Stimulated activated naive CD8-positive, alpha-beta T cell treated with anti-CD3 and anti-CD28 coated beads, Interleukin-15, Interleukin-2, amounts not matched to agents 100 U/mL and 50 U/mL, for 24 hours (primary cell): ENCODE results near the gene JMJD7.

Experiments
- ATAC-seq: fragments of 150-1000 bp; cut with Tn5 transposase; one replicate; pipeline ENCODE4 v1.10.0; 2021
- DNase-seq: peaks from one replicate; pipeline ENCODE4 v3.0.0; 2021

The JMJD7 gene

DNA sequence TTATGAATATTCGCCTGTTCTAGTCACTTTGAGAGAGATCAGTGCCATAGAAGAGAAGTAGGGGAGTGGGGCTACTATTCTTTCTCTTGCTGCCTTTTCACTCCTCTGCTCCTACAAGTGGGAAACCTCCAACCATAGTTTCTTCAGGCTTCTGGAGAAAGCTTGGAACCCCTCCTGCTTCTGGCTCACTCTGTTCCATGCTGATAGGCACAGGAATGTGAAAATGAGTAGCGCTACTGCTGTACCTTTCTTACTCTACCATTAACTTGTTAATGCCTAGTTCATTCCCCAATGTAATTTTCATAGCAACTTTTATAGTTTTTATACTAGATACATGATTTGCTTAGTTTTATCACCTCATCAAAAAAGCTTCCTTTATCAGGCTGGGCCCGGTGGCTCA is 26.7 kb upstream of the JMJD7 start:
- ATAC-seq: no peak

DNA sequence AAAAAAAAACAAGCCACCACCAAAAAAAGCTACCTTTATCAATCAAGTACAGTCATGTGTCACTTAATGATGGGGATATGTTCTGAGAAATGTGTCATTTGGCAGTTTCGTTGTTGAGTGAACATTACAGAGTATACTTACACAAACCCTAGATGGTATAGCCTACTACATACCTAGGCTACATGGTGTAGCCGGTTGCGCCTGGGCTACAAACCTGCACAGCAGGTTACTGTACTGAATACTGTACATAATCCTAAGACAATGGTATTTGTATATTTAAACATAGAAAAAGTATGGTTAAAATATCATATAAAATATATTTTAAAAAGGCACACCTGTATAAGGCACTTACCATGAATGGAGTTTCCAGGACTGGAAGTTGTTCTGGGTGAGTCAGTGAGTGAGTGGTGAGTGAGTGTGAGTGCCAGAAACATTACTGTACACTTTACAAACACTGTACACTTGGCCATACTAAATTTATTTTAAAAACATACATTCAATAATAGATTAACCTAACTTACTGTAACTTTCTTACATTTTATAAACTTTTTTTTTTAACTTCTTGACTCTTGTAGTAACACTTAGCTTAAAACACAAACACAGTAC is 25.9 kb upstream of the JMJD7 start:
- no peak for ATAC-seq
- no peak for DNase-seq

More for the DNA sequence above, 26.7 kb upstream of the JMJD7 start:
- DNase-seq: no peak

DNA sequence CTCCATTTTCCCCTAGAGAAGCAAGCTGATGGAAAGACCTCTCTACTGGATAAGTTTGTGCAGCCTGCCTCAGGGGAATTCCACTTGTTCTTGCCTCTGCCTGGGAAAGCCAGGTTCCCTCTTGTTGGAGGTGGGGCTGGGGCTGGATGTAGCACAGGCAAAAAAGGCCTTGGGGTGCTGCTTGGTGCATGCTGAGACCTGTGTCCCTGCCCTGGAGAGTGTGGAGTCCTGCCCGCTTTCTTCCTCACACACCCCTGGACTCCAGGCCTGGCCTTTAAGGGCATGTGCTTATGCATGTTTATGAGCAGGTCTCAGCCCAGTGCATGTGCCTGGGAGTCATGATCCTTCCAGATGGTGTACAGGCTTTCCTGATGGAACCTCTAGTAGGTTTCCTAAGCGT is 23.5 kb upstream of the JMJD7 start:
- ATAC-seq (no peak), DNase-seq (no peak)

DNA sequence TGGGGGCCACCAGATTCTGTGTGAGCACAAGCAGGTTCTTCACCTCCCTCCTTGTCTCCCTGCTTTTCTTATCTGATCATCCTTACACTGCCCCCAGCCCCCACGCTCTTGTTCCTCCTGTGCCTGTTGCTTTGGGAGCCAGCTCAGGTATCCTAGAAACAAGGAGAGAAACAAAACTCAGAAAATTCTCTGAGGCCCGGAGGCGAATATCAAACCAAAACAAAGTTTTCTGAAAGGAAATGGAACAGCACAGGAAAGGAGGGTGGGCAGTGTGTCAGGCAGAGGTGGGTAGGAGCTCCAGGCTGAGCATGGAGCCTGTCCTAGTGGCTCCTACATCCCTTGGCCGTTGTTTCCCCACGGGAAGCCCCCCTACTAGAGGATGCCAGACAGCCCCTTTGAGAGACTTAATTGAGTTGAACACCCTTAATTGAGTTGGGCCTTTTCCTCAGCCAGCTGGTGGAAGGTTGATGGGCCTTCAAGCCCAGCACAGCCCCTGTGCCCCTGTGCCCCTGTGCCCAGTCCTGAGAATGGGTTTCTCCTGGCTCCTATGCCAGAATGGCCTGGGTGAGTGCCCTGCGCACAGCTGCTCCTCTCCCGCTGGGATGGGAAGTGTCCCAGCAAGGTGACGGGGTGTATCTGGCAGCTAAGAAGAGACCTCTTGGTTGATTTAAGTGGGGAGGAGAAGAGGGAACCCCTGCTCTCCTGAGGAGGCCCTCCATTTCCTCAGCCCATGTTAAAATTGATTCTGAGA is 22.8 kb upstream of the JMJD7 start:
- DNase-seq: no peak
- no peak for ATAC-seq

DNA sequence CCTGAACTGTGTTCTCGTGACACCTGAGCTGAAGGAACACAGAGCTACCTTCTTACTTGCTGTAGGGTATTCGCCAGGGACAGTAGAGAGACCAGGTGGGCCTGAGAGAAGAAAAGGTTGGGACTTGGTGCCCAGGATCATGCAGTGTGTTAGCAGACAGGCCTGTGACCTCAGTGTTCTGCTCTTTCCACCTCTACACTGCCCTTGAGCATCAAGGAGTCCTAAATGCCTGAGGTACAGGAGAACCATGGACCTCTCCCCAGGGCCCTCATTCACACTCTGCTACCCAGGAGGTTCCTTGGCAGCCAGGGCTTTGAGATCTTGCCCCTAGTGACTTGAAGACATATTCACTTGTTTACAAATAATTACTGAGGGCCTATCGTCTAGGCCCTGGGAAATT is 22.2 kb upstream of the JMJD7 start:
- ATAC-seq: no peak
- no peak for DNase-seq

DNA sequence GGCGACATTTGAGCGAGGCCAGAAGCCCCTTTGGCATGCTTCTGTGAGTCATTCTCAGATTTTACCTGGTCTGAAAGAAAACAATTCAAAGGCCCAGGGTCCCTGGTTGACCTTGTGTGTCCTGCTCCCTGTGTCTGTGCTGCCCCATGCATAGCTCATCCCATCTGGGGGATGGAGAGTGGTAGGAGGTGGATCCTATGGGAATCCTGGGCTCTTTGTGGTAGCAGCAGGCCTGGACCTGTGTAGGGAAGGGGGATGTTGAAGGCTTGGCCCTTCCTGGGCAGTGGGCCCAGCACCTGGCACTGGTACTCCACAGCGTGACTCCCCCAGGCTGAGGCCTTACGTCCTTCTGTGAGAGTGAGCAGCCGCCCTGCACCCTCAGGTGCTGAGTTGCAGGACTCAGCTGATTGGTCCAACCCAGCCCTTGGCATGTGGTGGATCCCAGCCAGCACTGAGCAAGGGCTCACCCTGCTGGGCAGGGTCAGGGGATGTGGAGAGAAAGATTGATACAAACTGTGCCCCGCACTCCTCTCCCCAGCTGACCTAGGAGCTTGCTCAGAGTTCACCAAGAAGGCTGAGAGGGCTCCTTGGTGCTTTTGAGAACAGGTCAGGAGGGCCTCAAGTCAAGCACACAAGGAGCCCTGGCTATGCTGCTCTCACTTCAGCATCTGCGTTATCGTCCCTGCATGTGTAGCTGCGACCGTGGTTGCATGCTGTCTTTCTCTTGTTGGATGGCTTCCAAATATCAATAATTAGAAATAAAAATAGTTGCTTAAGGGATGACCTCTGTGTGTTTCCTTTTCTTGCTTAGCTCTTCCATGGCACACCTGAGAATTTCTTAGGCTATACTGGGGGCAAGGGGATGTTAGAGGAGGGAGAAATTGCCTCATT is 21.4 kb upstream of the JMJD7 start:
- no peak for DNase-seq
- ATAC-seq: no peak

DNA sequence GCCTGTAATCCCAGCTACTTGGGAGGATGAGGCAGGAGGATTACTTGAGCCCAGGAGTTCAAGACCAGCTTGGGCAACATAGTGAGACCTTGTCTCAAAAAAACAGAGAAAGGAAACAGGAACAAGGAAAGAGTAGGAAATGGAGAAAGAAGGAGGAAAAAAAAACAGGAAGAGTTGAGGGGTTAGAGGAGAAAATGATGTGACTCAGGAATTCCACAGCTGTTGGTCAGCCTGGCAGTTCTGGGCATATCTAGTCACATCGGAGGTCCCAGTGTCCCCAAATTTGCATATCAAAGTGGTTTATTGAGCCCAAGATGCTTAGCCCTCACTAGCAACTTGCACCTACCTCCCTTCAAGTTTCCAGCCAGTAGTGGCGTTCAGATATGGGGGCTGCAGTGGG is 18.8 kb upstream of the JMJD7 start:
- no peak for DNase-seq

DNA sequence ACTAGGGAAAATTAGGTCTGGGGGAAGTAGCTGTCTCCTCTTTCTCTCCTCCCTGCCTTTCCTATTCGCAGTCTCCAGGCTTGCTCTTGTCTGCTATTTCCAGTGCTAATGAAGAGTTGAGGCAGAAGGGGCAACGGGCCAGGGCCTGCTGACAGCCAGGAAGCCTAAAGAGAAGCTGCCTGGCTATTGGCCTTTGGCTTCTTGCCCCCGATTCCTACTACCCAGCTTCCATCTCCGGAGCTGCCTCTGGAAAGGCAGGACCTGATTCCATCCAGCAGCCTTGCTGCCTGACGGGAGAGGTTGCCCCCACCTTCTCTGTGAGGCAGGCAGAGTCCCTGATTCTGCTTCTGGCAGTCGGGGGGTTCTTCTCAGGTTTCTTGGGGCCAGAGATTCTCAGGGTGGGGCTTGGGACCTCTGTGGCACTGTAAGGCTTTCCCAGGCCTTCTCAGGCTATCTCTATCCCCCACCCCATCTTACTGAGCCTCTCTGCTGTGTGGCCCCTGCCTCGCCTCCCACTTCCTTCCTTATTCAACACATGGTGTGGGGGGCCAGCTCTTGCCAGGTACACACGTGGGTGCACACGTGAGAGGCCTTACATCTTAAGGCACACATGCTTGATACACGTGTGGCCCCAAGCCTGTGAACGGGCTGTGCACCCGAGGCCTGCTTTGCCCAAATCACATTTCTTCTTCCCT is 18.2 kb upstream of the JMJD7 start:
- ATAC-seq (no peak), DNase-seq (no peak)

More for the DNA sequence above, 18.8 kb upstream of the JMJD7 start:
- no peak for ATAC-seq

DNA sequence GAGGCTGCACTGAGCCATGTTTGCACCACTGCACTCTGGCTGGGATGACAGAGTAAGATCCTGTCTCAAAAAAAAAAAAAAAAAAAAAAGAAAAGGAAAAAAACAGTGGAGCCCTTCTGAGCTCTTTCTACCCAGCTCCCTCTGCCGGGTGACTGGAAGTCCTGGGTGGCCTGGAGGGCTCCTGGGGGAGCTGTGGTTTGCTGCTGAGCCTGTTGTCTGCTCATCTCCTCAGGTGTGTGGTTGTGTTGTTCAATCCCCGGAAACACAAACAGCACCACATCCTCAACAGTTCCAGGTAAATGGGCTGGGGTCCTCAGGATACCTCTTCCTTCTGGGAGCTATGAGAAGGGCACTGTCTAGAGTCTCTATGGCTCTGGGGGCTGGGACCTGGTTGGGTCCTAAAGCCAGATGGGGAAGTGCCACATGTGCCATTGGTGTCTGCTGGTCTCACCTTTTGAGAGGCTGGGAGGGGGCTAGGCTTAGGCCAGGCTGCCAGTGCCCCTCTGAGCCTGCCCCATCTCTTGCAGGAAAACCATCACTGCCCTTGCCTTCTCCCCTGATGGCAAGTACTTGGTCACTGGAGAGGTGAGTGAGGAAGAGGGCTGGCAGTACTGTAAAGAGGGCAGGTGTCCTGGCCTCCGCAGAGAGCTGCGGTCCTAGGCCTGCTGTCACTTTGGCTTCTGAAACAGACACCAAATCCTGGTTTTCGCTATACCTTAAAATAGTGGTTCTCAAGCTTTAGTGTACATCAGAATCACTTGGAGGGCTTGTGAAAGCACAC is 17.1 kb upstream of the JMJD7 start:
- no peak for ATAC-seq

DNA sequence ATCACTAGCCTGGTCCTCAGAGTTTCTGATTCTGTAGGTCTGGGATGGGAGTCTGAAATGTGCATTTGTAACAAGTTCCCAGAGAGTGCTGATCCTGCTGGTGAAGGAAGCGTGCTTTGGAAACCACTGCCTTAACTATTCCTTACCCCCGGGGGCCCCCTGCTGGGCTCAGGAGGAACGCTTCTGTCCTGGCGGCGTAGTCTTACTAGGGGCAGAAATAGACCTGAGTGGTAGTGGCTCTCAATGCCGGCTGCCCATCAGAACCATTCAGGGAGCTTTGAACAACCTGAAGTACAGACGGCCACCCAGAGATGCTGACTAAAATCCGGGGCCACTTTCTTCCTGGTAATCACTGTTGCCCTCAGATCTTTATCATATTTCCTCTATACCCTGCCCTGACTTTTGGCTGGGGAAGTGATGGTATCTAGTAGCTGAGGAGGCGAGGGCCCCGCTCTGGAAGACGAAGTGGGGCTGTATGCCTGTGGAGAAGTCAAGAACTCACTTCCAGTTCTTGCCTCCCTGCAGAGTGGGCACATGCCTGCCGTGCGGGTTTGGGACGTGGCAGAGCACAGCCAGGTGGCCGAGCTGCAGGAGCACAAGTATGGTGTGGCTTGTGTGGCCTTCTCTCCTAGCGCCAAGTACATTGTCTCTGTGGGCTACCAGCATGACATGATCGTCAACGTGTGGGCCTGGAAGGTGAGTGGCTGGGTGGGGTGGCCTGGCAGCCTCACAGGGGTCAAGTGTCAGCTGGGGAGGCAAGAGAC is 16.3 kb upstream of the JMJD7 start:
- peak; percentile 86 for ATAC-seq
- DNase-seq: peak; percentile 75

More for the DNA sequence above, 17.1 kb upstream of the JMJD7 start:
- no peak for DNase-seq

DNA sequence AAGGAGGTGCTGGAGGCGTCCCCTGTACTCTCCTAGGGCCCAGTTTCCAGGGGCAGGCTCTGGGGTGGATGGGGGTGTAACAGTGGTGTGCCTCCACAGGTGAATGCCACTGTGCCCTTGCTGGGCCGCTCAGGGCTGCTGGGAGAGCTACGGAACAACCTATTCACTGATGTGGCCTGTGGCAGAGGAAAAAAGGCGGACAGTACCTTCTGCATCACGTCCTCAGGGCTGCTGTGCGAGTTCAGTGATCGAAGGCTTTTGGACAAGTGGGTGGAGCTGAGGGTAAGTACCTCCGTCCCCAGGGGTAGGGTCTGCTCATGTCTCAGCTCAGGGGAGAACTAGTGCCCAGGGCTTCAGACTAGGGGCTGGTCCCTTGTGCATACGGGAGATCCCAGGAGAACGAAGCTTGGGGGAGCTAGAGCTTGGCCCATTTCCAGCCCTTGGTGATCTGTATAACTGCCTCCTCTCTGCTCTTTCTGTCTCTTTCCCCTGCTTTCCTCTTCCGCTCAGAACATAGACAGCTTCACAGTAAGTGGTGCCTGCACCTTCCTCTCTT is 15.0 kb upstream of the JMJD7 start:
- ATAC-seq (no peak), DNase-seq (no peak)

DNA sequence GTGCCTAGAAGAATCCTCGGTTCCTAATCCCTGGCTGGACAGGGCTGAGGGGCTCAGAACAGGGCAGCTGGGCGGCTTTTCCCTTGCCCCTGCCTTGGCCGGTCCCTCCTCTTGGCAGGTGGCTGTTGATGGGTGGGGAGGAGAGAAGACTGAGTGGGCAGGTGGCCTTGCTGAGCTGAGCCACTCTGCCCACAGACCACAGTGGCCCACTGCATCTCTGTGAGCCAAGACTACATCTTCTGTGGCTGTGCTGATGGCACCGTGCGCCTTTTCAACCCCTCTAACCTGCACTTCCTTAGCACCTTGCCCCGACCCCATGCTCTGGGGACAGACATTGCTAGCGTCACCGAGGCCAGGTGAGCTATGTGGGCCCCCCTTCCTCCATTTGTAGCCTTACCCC is 14.5 kb upstream of the JMJD7 start:
- DNase-seq (no peak), ATAC-seq (no peak)

DNA sequence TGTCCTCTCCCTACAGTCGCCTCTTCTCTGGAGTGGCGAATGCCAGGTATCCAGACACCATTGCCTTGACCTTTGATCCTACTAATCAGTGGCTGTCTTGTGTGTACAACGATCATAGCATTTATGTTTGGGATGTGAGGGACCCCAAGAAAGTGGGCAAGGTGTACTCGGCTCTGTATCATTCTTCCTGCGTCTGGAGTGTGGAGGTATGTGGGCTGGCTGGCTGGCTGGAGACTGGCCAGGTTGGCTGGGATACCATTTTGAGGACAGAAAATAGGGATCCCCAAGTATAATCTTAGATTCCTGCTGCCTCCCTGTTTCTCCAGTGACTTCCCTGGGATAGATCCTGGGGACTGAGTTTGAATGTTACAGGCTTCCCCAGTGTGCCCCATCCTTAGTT is 13.4 kb upstream of the JMJD7 start:
- no peak for DNase-seq
- no peak for ATAC-seq

DNA sequence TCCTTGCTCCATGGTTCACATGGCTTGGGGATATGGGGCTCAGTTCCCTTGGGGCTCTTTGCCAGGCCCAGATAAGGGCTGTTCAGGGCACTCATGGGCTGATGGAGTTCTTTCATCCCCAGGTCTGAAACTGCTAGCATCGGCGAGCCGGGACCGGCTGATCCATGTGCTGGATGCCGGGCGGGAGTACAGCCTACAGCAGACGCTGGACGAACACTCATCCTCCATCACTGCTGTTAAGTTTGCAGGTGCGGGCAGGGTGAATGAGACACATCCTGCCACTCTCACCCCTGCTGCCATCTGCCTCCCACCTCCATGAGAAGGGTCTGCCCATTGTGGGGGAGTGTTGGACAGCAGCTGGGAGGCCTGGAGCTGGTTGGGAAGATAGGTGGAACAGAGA is 11.1 kb upstream of the JMJD7 start:
- DNase-seq (no peak), ATAC-seq (no peak)

DNA sequence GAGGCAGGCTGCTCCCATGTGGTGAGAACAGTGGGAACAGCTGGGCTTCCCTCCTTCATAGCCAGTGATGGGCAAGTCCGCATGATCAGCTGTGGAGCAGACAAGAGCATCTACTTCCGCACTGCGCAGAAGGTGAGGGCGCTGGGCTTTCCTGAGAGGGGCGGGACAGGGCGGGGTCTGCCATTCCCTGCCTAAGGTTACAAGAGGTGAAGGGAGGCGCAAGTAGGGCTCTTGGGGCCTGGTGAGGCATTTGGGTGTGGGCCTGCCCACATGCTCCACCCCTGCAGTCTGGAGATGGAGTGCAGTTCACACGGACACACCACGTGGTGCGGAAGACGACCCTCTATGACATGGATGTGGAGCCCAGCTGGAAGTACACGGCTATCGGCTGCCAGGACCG is 10.6 kb upstream of the JMJD7 start:
- ATAC-seq (no peak), DNase-seq (no peak)

DNA sequence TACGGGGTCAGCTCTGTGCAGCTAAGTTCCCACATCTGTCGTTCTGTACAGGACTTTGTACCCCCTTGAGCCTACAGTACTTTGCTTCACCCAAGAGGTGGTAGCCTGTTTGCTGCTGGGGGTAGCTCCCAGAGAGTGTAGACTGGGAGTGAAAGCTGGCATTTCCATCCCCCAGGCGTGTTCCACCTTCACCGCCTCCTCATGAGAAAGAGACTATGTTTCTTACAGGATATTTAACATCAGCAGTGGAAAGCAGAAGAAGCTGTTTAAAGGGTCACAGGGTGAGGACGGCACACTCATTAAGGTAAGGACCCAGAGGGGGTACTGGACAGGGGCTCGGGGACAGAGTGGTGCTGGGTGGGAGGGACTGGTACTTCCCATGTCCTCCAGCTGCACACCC is 10.1 kb upstream of the JMJD7 start:
- no peak for DNase-seq
- ATAC-seq: no peak

DNA sequence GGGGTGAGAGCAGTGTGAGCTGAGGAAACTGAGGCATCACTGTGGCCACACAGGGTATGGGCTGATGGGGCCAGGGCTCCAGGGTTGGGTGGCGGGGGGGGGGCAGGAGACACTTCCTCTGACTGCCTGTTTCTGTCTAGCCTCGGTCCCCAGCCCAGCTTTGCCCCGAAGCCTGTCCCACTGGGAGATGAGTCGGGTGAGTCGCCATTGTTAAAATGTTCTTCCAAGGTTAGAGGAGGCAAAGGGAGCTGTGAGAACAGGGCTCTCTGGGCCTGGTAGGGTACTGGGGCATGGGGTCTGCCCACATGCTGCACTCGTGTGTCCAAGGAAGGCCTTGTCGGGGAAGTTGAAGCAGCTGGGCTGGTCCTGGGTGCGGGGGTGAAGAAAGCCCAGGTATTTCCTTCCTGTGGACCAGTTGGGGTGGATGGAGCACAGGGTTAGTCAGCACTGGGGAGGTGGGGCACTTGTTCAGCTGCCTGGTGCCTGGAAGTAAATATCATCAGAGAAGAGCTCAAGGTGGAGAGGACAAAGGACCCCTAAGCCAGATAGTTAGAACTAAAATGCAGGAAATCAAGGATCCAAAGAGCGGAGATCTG is 8.3 kb upstream of the JMJD7 start:
- ATAC-seq (no peak), DNase-seq (no peak)

DNA sequence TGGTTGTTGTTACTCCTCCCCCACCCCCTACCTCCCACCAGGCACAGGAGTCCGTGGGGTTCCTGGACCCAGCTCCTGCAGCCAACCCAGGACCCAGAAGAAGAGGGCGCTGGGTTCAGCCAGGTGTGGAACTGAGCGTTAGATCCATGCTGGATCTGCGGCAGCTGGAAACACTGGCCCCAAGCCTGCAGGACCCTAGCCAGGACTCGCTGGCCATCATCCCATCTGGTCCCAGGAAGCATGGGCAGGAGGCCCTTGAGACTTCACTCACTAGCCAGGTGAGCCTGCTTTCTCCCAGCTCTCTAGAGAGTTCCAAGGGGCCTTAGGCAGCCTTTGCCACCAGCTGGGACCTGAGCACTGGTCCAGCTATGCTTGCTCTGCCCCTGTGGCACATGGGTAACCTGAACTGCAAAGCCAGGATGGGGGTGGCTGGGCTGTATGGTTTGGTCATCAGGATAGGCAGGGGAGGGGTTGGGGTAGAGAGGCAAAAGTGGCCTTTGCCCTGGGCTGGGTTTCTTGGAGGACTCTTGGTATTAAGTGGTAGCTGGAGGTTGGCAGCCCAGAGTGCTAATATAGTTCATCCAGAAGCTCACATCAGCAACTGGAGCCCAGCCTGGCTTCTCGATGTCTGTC is 7.0 kb upstream of the JMJD7 start:
- no peak for DNase-seq

DNA sequence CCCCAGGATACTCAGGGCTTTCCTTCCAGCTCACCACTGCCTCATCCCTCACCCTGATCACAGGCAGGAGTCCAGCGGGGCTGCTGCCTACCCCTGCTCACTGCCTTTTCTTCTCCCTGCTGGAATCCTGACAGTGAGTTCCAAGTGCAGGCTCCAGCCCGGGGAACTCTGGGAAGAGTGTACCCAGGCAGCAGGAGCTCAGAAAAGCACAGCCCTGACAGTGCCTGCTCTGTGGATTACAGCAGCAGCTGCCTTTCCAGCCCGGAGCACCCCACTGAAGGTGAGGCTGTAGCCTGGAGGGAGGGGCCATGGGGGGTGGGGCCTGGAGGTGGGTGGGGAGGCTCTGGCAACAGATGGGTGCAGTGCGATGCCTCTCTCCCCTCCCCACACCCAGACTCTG is 6.1 kb upstream of the JMJD7 start:
- DNase-seq (no peak), ATAC-seq (no peak)

More for the DNA sequence above, 7.0 kb upstream of the JMJD7 start:
- no peak for ATAC-seq

DNA sequence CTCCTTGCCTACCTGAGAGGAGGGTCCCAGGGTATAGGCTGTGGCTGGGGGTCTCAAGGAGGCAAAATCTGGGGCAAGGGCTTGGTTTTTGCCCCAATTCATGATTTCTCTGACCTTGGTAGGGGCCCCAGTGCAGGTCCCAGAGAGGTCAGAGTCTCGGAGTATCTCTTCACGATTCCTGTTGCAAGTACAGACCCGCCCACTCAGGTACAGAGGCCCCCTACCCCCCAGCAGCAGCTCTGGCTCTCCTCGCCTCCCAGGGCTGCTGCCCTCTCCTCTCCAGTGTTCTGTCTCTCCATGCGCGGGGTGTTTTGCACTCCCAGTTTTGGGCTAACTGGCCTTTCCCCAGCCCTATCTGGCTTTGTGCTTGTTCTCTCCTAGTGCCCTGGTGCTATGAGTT is 5.4 kb upstream of the JMJD7 start:
- ATAC-seq: no peak
- no peak for DNase-seq
